Measurements from ENCODE around the gene PSG2.

GRCh38 chr19:43124360-43124759, 41.9 kb upstream of the PSG2 start:
- TF ChIP-seq POLR2A (IDR thresholded peaks at IDR 0.05) (no peak), CTCF (IDR thresholded peaks at IDR 0.05) (no peak)
